ENCODE data around the gene ZNF496.
"Not testable (repeated sequence)": the region's sequence is repeated elsewhere in the genome, so short reads cannot be mapped to it uniquely, and the experiment has no call there.

The ZNF496 gene

GRCh38 chr1:247358920-247359319 lies 27.3 kb upstream of the ZNF496 start:
- peak; percentile 99 for DNase-seq

DNA sequence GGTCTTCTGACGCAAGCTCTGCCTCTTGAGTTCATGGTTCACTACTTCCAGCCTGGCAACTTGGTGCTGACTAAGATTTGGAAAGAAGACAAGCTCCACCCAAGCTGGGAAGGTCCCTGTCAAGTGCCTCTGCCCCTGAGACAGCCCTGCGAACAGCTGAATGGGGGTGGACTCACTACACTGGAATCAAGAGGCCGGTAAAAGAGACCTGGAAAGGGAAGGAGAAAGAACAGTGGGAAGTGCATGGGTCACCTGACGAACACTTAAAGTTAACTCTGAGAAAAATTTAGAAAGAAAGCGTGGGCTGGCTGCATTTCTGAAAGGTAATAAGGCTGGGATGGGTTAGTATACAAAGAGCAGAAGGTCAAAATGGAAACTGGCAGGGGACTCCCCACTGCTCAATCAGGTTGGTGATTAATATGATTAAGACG lies 26.1 kb upstream of the ZNF496 start:
- peak; percentile 97 for DNase-seq

- DNase-seq, result peak; percentile 42
Observed at GRCh38 chr1:247357052-247357780, 25.5 kb upstream of the ZNF496 start.

DNA sequence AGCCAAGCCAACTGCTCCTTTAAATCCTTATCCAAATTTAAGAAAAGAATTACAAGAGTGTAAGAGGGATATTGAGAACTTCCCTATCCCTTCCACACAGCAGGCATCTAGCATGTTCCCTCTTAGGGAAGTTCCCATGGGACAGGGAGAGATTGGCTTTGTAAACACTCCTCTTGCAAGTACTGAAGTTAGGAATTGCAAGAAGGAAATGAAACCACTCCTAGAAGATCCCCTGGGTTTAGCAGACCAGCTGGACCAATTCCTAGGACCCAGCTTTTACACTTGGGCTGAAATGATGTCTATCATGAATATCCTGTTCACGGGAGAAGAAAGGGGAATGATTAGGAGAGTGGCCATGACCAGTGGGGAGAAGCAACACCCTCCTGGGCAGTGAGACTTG lies 23.5 kb upstream of the ZNF496 start:
- not testable (repeated sequence) for DNase-seq

GRCh38 chr1:247352175-247352574 lies 20.5 kb upstream of the ZNF496 start:
- DNase-seq, result no peak

DNA sequence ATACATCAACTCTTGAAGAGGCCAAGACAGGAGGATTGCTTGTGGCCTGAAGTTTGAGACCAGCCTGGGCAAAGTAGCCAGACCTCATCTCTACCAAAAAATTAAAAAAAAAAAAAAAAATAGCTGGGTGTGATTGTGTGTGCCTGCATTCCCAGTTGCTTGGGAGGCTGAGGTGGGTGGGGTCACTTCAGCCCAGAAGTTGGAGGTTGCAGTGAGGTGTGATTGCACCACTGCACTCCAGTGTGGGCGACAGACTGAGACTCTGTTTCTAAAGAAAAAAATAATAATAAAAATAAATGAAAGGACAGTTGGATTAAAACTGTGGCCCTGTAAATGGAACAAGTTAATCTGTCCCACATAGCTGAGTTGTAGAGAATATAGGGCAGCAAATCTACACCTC lies 18.9 kb upstream of the ZNF496 start:
- DNase-seq, result peak; percentile 49

DNA sequence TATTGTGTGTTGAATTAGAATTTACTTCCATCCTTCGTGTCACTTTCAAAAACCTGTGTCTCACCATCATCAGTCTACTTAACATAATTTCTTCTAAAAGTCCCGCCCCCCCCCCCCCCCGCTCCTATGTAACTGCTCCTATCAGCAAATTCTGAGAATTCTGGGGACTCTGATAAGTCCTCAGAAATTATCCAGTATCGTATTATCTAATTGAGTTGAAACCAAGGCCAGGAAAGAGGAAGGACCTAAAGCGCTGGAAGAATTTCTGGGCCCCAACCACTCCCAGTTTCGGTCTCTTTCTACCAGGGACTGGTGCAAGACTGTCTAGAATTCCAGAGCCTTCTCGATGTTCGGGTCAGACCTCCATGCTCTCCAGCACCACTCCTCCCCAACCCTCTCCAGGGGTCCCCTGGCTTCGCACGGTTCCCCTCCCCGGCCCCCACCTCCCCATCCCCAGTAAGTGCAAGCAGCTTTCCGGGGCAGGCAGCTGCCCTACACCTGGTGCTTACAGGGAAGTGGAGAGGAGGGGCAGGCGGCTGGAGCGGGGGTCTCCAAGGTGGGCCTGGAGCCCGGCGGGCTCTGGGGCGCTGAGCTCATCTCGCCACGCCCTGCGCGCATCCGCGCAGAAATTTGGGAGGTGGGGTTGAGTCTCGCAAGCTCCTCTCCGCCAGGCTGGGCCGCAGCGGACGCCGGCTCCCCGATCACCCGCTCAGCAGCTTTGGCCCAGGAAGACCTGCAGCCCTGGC lies 16.0 kb upstream of the ZNF496 start:
- DNase-seq, result peak; percentile 62

GRCh38 chr1:247345881-247346280 lies 14.2 kb upstream of the ZNF496 start:
- DNase-seq, result no peak

GRCh38 chr1:247343801-247344200 lies 12.1 kb upstream of the ZNF496 start:
- DNase-seq, result no peak

- DNase-seq, result no peak
Observed at GRCh38 chr1:247338723-247339275, 7.1 kb upstream of the ZNF496 start.

DNA sequence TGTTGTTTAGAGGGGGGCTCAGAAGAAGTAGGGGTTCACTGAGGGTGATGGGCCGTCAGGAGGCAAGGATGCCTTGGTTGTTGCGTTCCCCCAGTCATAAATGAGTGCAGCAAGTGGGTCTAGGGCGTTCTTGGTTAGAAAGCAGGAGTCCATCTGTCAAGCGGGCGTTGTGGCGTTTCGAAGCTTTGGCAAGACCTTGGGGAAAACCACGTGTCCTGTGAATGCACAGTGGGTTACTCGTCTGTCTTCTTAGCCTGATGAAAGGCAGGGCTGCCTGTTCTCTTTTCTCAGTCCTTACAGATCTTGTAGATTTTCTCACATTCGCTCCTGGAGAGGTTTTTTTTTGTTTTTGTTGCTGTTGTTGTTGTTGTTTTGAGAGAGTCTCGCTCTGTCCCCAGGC lies 6.3 kb upstream of the ZNF496 start:
- DNase-seq, result no peak

DNA sequence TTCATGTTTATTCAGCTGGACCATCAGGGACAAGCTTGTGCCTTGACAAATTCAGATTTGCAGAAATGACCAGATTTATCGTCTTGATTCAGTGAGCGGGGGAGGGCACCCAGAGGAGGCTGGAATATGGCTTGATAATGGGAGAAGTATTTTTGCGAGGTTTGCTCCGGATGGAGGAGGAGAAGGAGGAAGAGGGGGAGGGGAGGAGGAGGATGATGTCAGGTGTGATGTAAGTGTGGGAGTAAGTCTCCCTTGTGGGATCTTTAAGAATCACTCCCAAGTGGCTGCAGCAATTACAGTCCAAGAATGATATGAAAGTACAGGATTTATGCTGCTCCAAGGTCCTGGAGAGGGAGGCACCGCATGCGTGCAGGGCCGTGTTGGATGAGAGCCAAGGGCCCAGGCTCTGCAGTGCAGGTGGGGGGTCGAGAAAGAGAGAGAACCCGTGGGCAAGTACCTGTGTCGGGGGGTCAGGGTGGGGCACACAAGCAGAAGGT lies 5.6 kb upstream of the ZNF496 start:
- DNase-seq, result no peak

- DNase-seq, result no peak
Observed at GRCh38 chr1:247336390-247336789, 4.7 kb upstream of the ZNF496 start.

DNA sequence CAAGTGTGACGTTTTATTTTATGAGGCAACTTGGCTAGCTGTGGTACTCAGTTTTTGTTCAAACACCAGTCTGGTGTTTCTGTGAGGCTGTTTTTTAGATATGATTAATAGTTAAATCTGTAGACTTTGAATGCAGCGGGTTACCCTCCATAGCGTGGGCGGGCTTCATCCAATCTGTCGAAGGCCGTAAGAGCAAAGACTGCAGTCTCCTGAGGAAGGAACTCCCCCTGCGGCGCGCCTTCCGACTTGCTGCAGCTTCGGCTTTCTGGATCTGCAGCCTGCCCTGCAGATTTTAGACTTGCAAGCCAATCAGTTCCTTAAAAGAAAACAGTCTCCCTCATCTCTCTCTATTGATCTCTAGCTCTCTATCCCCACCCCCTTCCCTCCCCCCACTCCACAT lies 4.2 kb upstream of the ZNF496 start:
- DNase-seq, result peak; percentile 37

GRCh38 chr1:247334378-247335133 lies 2.9 kb upstream of the ZNF496 start:
- no peak for DNase-seq

- peak; percentile 76 for DNase-seq
Observed at GRCh38 chr1:247332623-247333361, 1.1 kb upstream of the ZNF496 start.

DNA sequence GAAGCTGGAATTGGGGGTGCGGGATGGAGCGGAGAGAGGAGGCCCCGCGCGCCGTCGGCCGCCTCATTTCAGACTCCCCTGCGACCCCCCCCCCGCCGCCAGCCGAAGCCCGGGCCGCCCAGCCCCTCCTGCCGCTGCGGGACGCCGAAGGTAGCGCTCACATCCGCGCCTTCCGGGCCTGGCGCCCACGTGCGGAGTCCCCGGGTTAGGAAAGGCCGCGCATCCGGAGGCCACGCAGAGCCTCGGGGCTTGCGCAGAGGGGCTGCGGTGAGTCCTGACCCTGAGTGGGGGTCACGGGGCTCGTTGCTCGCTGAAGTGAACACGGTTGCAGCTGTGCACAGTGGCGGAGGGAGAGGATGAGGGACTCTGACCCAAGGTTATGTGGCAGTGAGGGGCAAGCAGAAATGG lies 552 bp upstream of the ZNF496 start:
- peak; percentile 70 for DNase-seq

GRCh38 chr1:247331172-247331524 lies 519 bp downstream of the ZNF496 start:
- DNase-seq, result peak; percentile 84

DNA sequence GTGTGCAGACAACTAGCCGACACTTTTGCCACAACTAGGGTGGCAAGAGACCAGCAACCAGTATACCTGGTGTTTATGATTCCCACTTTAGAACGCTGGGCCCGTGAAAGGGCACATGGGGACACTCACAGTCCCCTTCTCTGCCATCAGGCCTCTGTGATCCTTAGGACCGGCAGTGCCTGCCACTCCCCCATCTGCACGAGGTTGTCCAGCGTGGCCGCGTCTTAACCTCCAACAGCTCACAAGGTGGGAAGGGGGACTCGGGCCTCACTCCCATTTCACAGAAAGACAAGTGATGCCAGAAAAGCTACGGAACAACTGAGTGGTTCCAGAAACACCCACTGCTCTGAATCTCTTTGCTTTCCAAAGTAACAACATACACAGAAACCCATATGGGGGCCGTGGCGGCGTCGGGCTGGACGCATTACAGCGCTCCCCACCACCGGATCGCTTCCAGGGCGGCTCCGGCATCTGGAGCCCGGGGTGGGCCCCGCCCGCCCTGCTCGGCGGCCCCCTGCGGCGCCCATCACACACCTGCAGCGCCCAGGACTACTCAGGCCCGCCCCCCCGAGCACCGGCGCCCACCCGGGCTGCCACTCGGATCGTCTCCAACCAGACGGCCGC lies 1.0 kb downstream of the ZNF496 start:
- no peak for DNase-seq

DNA sequence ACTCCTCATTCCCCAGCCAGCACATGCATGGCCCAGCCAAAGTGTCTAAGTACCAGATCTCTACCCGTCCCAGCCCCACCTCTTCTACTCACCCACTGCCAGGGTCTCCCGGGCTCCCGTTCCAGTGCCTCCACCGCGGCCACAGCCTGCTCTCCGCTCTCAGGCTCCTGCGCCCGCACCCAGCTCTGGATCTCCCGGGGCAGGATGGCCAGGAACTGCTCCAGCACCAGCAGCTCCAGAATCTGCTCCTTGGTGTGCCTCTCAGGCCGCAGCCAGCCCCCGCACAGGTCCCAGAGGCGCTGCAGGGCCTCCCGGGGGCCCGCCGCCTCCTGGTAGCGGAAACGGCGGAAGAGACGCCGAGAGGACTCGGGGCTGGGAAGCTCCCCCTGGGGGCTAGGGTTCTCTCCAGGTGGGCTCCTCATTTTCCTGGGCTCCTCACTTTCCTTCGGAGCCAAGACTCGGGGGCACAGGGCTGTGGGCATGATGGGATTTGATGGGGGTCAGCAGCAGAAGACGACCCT lies 2.5 kb downstream of the ZNF496 start:
- DNase-seq, result no peak

DNA sequence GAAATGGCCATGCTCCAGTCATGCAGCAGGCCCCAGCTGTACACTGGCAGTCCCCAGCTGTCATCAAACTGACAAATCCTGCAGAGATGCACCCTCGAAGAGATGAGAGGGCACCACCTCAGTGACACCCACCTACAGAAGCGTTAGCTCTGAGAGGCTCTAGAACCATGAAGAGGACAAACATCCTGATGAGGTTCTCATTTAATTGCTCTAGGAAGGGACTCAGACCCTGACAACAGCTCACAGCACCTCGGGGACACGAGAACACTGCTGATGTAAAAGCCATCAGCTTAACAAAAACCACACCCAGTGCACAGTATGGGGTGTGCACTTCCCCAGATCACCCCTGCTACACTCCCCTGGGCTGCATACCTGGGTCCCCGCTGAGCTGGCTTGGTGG lies 3.4 kb downstream of the ZNF496 start:
- DNase-seq, result no peak

All from inflammatory macrophage treated with lipopolysaccharide for 4 hours (primary cell).